H9 (cell line): ENCODE measurements around the gene CCDC141. TPM values are rescaled to one million over a fixed set of nuclear protein-coding genes. Genes with fewer than 3 reads are reported as not detected.

Source experiments
- DNase-seq: peaks from one replicate; pipeline ENCODE4 v3.0.0-alpha.2; 2017
- H2AFZ ChIP-seq: one replicate; pipeline ENCODE4 v1.6.1; 2013; ENCODE audit warnings: mild to moderate bottlenecking, low read length, control low read depth, moderate library complexity
- H2AK5ac ChIP-seq: 2 replicates; pipeline ENCODE4 v1.6.1; 2013; ENCODE audit warnings: low read length, control low read depth, mixed read lengths; ENCODE audit not compliant: insufficient read length
- H2BK120ac ChIP-seq: one replicate; pipeline ENCODE4 v1.6.1; 2013; ENCODE audit warnings: low read depth, mild to moderate bottlenecking, low read length, control low read depth, inconsistent platforms; ENCODE audit not compliant: poor library complexity, severe bottlenecking
- H2BK12ac ChIP-seq: 2 replicates; pipeline ENCODE4 v1.6.1; 2013; ENCODE audit warnings: low read length, control low read depth, mixed read lengths, low read depth; ENCODE audit not compliant: insufficient read length
- H2BK15ac ChIP-seq: 2 replicates; pipeline ENCODE4 v1.6.1; 2013; ENCODE audit warnings: low read depth, low read length, control low read depth
- H2BK20ac ChIP-seq: one replicate; pipeline ENCODE4 v1.6.1; 2013; ENCODE audit warnings: low read depth, mild to moderate bottlenecking, low read length, control low read depth, inconsistent platforms; ENCODE audit not compliant: poor library complexity, severe bottlenecking
- H2BK5ac ChIP-seq: 2 replicates; pipeline ENCODE4 v1.6.1; 2013; ENCODE audit warnings: low read length, control low read depth, mixed read lengths; ENCODE audit not compliant: insufficient read length
- H3K14ac ChIP-seq: 2 replicates; pipeline ENCODE4 v1.6.1; 2013; ENCODE audit warnings: low read length, control low read depth; ENCODE audit not compliant: insufficient read depth
- H3K18ac ChIP-seq: 2 replicates; pipeline ENCODE4 v1.6.1; 2013; ENCODE audit warnings: low read depth, mild to moderate bottlenecking, mixed read lengths, low read length, control low read depth; ENCODE audit not compliant: insufficient read length
- H3K23ac ChIP-seq: 2 replicates; pipeline ENCODE4 v1.6.1; 2013; ENCODE audit warnings: low read length, control low read depth, mixed read lengths, low read depth; ENCODE audit not compliant: insufficient read length
- H3K23me2 ChIP-seq: 2 replicates; pipeline ENCODE4 v1.6.1; 2013; ENCODE audit warnings: low read depth, mild to moderate bottlenecking, mixed read lengths, low read length, control low read depth; ENCODE audit not compliant: insufficient read length, poor library complexity, severe bottlenecking
- H3K27ac ChIP-seq: 2 replicates; pipeline ENCODE4 v1.5.1; 2013; ENCODE audit warnings: low read length, control low read depth, mixed read lengths, low read depth; ENCODE audit not compliant: insufficient read length
- H3K27me3 ChIP-seq: 2 replicates; pipeline ENCODE4 v1.6.1; 2013; ENCODE audit warnings: low read length, control low read depth, inconsistent platforms; ENCODE audit not compliant: insufficient read depth
- H3K4ac ChIP-seq: 2 replicates; pipeline ENCODE4 v1.6.1; 2013; ENCODE audit warnings: low read depth, mild to moderate bottlenecking, control low read depth, inconsistent platforms, low read length, moderate library complexity
- H3K4me1 ChIP-seq: 2 replicates; pipeline ENCODE4 v1.6.1; 2013; ENCODE audit warnings: low read length, control low read depth, inconsistent platforms; ENCODE audit not compliant: insufficient read depth
- H3K4me2 ChIP-seq: 2 replicates; pipeline ENCODE4 v1.6.1; 2013; ENCODE audit warnings: low read length, control low read depth, mixed read lengths; ENCODE audit not compliant: insufficient read length, insufficient read depth
- H3K56ac ChIP-seq: 2 replicates; pipeline ENCODE4 v1.6.1; 2013; ENCODE audit warnings: low read depth, mild to moderate bottlenecking, mixed read lengths, low read length, control low read depth; ENCODE audit not compliant: insufficient read length
- H3K79me1 ChIP-seq: 2 replicates; pipeline ENCODE4 v1.6.1; 2013; ENCODE audit warnings: low read depth, mild to moderate bottlenecking, moderate library complexity, low read length, control low read depth, inconsistent platforms; ENCODE audit not compliant: insufficient read depth, poor library complexity, severe bottlenecking
- H3K79me2 ChIP-seq: 2 replicates; pipeline ENCODE4 v1.6.1; 2013; ENCODE audit warnings: low read length, control low read depth, inconsistent platforms; ENCODE audit not compliant: insufficient read depth
- H3K9ac ChIP-seq: 2 replicates; pipeline ENCODE4 v1.6.1; 2013; ENCODE audit warnings: low read length, control low read depth, mixed read lengths; ENCODE audit not compliant: insufficient read length; ENCODE audit errors: extremely low read depth
- H3K9me3 ChIP-seq: one replicate; pipeline ENCODE4 v1.6.1; 2013; ENCODE audit warnings: low read depth, low read length, inconsistent platforms; ENCODE audit not compliant: control insufficient read depth
- H3T11ph ChIP-seq: one replicate; pipeline ENCODE4 v1.6.1; 2013; ENCODE audit warnings: mild to moderate bottlenecking, low read length, control low read depth, inconsistent platforms
- H4K20me1 ChIP-seq: one replicate; pipeline ENCODE4 v1.6.1; 2013; ENCODE audit not compliant: control insufficient read depth, insufficient read length, insufficient read depth
- H4K5ac ChIP-seq: 2 replicates; pipeline ENCODE4 v1.6.1; 2013; ENCODE audit warnings: low read depth, mild to moderate bottlenecking, mixed read lengths, low read length, control low read depth; ENCODE audit not compliant: insufficient read length
- H4K8ac ChIP-seq: replicated peaks from 2 replicates; pipeline ENCODE4 v1.6.1; 2013; ENCODE audit warnings: low read length, control low read depth, mixed read lengths, low read depth; ENCODE audit not compliant: insufficient read length
- H4K91ac ChIP-seq: 2 replicates; pipeline ENCODE4 v1.6.1; 2013; ENCODE audit warnings: low read depth, mild to moderate bottlenecking, moderate library complexity, mixed read lengths, low read length, control low read depth; ENCODE audit not compliant: insufficient read length
- H3K27ac Mint-ChIP-seq, 3 experiments: 2 replicates in 2 of 3; 3 replicates in 1 of 3; pipeline ENCODE4 v1.8.0; 2020 to 2021; ENCODE audit warnings: mixed read lengths in 3 of 3, mild to moderate bottlenecking in 1 of 3, moderate library complexity in 1 of 3
- H3K27me3 Mint-ChIP-seq: 2 replicates; pipeline ENCODE4 v1.8.0; 2021; ENCODE audit warnings: low read depth, mild to moderate bottlenecking, moderate library complexity, mixed read lengths
- H3K36me3 Mint-ChIP-seq, 3 experiments: 2 replicates in 2 of 3; 3 replicates in 1 of 3; pipeline ENCODE4 v1.8.0; 2020 to 2021; ENCODE audit warnings: low read depth in 3 of 3, mixed read lengths in 3 of 3; ENCODE audit not compliant: insufficient read depth in 1 of 3
- H3K4me1 Mint-ChIP-seq, 2 experiments: 2 replicates each; pipeline ENCODE4 v1.8.0; 2020; ENCODE audit warnings: mixed read lengths in 2 of 2
- H3K4me3 Mint-ChIP-seq, 2 experiments: 2 replicates in 1 of 2; 3 replicates in 1 of 2; pipeline ENCODE4 v1.8.0; 2020 to 2021; ENCODE audit warnings: mild to moderate bottlenecking in 2 of 2, mixed read lengths in 2 of 2, moderate library complexity in 1 of 2
- H3K9me3 Mint-ChIP-seq, 2 experiments: 2 replicates in 1 of 2; 3 replicates in 1 of 2; pipeline ENCODE4 v1.8.0; 2020; ENCODE audit warnings: mild to moderate bottlenecking in 2 of 2, mixed read lengths in 2 of 2, moderate library complexity in 1 of 2
- CTCF ChIP-seq: fragments of 200-600 bp; sonication (generic); conservative IDR thresholded peaks from 3 replicates; pipeline ENCODE4 v1.8.0; 2021; ENCODE audit warnings: antibody characterized with exemption, mild to moderate bottlenecking
- WGBS: extraction: QIAGEN DNeasy Blood & Tissue Kit; methylation state at CpG from one replicate; pipeline ENCODE4 v1.1.7; 2013; ENCODE audit warnings: missing lambda C conversion rate, low lambda C conversion rate, mixed read lengths; ENCODE audit not compliant: insufficient read length; ENCODE audit errors: extremely low coverage; 5-methylcytosine and 5-hydroxymethylcytosine counted together
- total RNA-seq: library from RNA; stranded (reverse); gene quantifications from 2 replicates; pipeline ENCODE4 v1.2.1, GENCODE V29; 2021

The CCDC141 gene
- total RNA-seq, 1 experiment from 2014 or later, result 1.0 TPM

- no peak overlapping the region for H2BK20ac ChIP-seq
- H3K27ac ChIP-seq, result no peak overlapping the region
- Mint-ChIP-seq H3K27me3 (no peaks in the 10 kb centered on the region), H3K4me3 (no peak overlapping the region), H3K27ac (no peak overlapping the region), H3K9me3 (peaks cover 12 to 21% of the 10 kb centered on the region in 2 experiments), H3K4me1 (no peaks in the 10 kb centered on the region), H3K36me3 (peaks cover 9 to 18% (median 15%) of the 10 kb centered on the region in 3 experiments)
- H3K4ac ChIP-seq, result no peak overlapping the region
- no peak overlapping the region for H3K18ac ChIP-seq
- H3K4me1 ChIP-seq, result no peaks in the 10 kb centered on the region
- no peak overlapping the region for H3K14ac ChIP-seq
- no peak overlapping the region for H2BK12ac ChIP-seq
- no peak overlapping the region for H2AFZ ChIP-seq
- H2BK5ac ChIP-seq, result no peak overlapping the region
- H4K91ac ChIP-seq, result no peak overlapping the region
- H3K27me3 ChIP-seq, result no peaks in the 10 kb centered on the region
- no peak overlapping the region for H3K56ac ChIP-seq
- no peak for DNase-seq
- H4K20me1 ChIP-seq, result no peaks in the 10 kb centered on the region
- H4K8ac ChIP-seq, result no peak overlapping the region
- no peak overlapping the region for H3T11ph ChIP-seq
- H3K9ac ChIP-seq, result no peak overlapping the region
- H3K23me2 ChIP-seq, result no peaks in the 10 kb centered on the region
- H3K79me2 ChIP-seq, result no peaks in the 10 kb centered on the region
- no peak overlapping the region for H2BK120ac ChIP-seq
- no peak overlapping the region for H4K5ac ChIP-seq
- H2BK15ac ChIP-seq, result no peak overlapping the region
- no peak overlapping the region for H3K4me2 ChIP-seq
- peaks cover 7% of the 10 kb centered on the region for H3K9me3 ChIP-seq
- H3K79me1 ChIP-seq, result no peaks in the 10 kb centered on the region
- WGBS, result no CpG with 5 or more reads among the region's 2 CpGs
- H2AK5ac ChIP-seq, result no peak overlapping the region
- no peak overlapping the region for H3K23ac ChIP-seq
- TF ChIP-seq CTCF, result no peak
Measured at GRCh38 chr2:178993788-178994187, 56.1 kb downstream of the CCDC141 start.
